Measurements from ENCODE around the gene TBX22. TPM values are rescaled to one million over a fixed set of nuclear protein-coding genes. Genes with fewer than 3 reads are reported as not detected.

Gene TBX22
- total and polyA plus RNA-seq, 2 of the 8 experiments (the other 6 are each of a cell fraction or from before 2014, with no cell fraction given), result 0.63 to 0.68 TPM

GRCh38 chrX:80022363-80023031 is 7.9 kb downstream of the TBX22 start:
- H3K27me3 ChIP-seq (replicated peaks in 1 of 4; ENCODE audit: control insufficient read depth in 3 of 4, extremely low read depth in 1 of 4, insufficient read depth in 3 of 4, low read length in 3 of 4), result peaks cover 0 to 7% (median 2%) of the 10 kb centered on the region in 4 experiments; a peak in 3 of 7 replicates
- H3K79me1 ChIP-seq (ENCODE audit: low read depth, low read length), result no peaks in the 10 kb centered on the region
- no peak overlapping the region for H4K5ac ChIP-seq (ENCODE audit: insufficient read length, low read depth, low read length)
- no peak overlapping the region for H2BK20ac ChIP-seq (ENCODE audit: low read length)
- peak overlapping the region; percentile 62 for H4K8ac ChIP-seq (ENCODE audit: extremely low read depth, insufficient read depth, low read length)
- no peak overlapping the region for H2BK5ac ChIP-seq (ENCODE audit: low read depth, low read length)
- no peaks in the 10 kb centered on the region for H3K36me3 ChIP-seq (ENCODE audit: control insufficient read depth in 2 of 4, insufficient read depth in 4 of 4, low read length in 3 of 4)
- no peaks in the 10 kb centered on the region for H3K9me3 ChIP-seq (ENCODE audit: insufficient read depth in 2 of 2, low read depth in 1 of 2, low read length in 1 of 2)
- ChIA-PET POLR2A (ENCODE audit: partially characterized antibody) (interaction anchor here (1.1 kb wide), 1 partner anchor 11 kb away, joined by 3 read pairs; no protein-coding TSS in a partner anchor), CTCF (ENCODE audit: partially characterized antibody) (no interaction called here)
- H2BK15ac ChIP-seq (ENCODE audit: low read length), result no peak overlapping the region
- no peaks in the 10 kb centered on the region for H4K20me1 ChIP-seq (replicated peaks in 1 of 2; ENCODE audit: control insufficient read depth in 1 of 2, insufficient read depth in 2 of 2, low read length in 2 of 2)
- TF ChIP-seq KDM4A (IDR thresholded peaks at IDR 0.05; ENCODE audit: low read depth, low read length, severe bottlenecking) (peak; percentile 61), MAX (IDR thresholded peaks at IDR 0.05) (0 out of 2 replicates have a peak, but pooled peaks have one; percentile 9), YY1 (IDR thresholded peaks at IDR 0.05; ENCODE audit: low read depth, low read length) (0 out of 2 replicates have a peak, but pooled peaks have one; percentile 22), HDAC2 (IDR thresholded peaks at IDR 0.05; ENCODE audit: borderline replicate concordance in 1 of 2, low read depth in 2 of 2, low read length in 2 of 2) (no peak), TAF1 (IDR thresholded peaks at IDR 0.05; ENCODE audit: low read depth, low read length) (peak; percentile 14; the same call in 1 of the 2 replicates), NRF1 (IDR thresholded peaks at IDR 0.05; ENCODE audit: low read depth, low read length) (no peak), POU5F1 (IDR thresholded peaks at IDR 0.05; ENCODE audit: low read depth, low read length) (no peak)
- H3K23ac ChIP-seq (ENCODE audit: insufficient read length), result no peak overlapping the region
- H2BK12ac ChIP-seq (ENCODE audit: low read depth, low read length), result 0 out of 2 replicates have a peak overlapping the region, but pooled peaks have one; percentile 17
- H3K4me3 ChIP-seq (ENCODE audit: extremely low read depth in 1 of 4, insufficient read depth in 2 of 4, low read depth in 3 of 4, low read length in 4 of 4), result peak overlapping the region; percentile 47 to 74 (median 62)
- peak overlapping the region; percentile 88 for H2AFZ ChIP-seq (ENCODE audit: low read length)
- no peaks in the 10 kb centered on the region; the same call in 1 of the 2 replicates for H3K23me2 ChIP-seq (ENCODE audit: low read depth, low read length)
- no peak overlapping the region for H3K27ac ChIP-seq (ENCODE audit: low read depth, low read length)
- H3K56ac ChIP-seq (replicated peaks; ENCODE audit: insufficient read length, low read depth, low read length), result no peak overlapping the region
- DNase-seq (ENCODE audit: low read depth in 1 of 2, low spot score in 2 of 2) (peak in 1 of 2 experiments; percentile 52), FAIRE-seq (no peak)
- peak overlapping the region in 2 of 4 experiments; percentile 20 to 43; a peak in 5 of 7 replicates for H3K9ac ChIP-seq (replicated peaks in 1 of 4; ENCODE audit: extremely low read depth in 1 of 4, low read depth in 3 of 4, low read length in 3 of 4)
- no peaks in the 10 kb centered on the region for H3K4me1 ChIP-seq (replicated peaks in 1 of 4; ENCODE audit: control insufficient read depth in 3 of 4, insufficient read depth in 4 of 4, low read length in 3 of 4)
- H3K4me2 ChIP-seq (ENCODE audit: insufficient read depth in 1 of 2, low read depth in 2 of 2, low read length in 2 of 2), result peak overlapping the region; percentile 78 to 88
- H3K4ac ChIP-seq (replicated peaks; ENCODE audit: insufficient read length, low read depth, low read length), result no peak overlapping the region
- no peak overlapping the region for H4K91ac ChIP-seq (replicated peaks; ENCODE audit: insufficient read length, low read length)
- H3K18ac ChIP-seq (ENCODE audit: extremely low read depth, low read length), result peak overlapping the region; percentile 32; the same call in 1 of the 2 replicates
- H2BK120ac ChIP-seq (replicated peaks; ENCODE audit: low read depth, low read length), result no peak overlapping the region
- H3K79me2 ChIP-seq (ENCODE audit: control insufficient read depth in 1 of 2, insufficient read depth in 2 of 2, low read length in 2 of 2), result no peaks in the 10 kb centered on the region
- 1% methylated on average over 11 of the region's 35 CpGs; no CpG with 5 or more reads in 1 of the 2 experiments for WGBS, 2 experiments (ENCODE audit: extremely low coverage in 1 of 2, insufficient coverage in 1 of 2, insufficient read length in 1 of 2, insufficient replicate concordance in 2 of 2, low coverage in 1 of 2, low lambda C conversion rate in 2 of 2, missing lambda C conversion rate in 1 of 2)
- no peak overlapping the region for H3K14ac ChIP-seq (ENCODE audit: insufficient read length)
- no peak overlapping the region for H2AK5ac ChIP-seq (ENCODE audit: low read depth, low read length)

Data from H1 (cell line).